Measurements from ENCODE around the gene KCNIP3.

KCNIP3 gene

DNA sequence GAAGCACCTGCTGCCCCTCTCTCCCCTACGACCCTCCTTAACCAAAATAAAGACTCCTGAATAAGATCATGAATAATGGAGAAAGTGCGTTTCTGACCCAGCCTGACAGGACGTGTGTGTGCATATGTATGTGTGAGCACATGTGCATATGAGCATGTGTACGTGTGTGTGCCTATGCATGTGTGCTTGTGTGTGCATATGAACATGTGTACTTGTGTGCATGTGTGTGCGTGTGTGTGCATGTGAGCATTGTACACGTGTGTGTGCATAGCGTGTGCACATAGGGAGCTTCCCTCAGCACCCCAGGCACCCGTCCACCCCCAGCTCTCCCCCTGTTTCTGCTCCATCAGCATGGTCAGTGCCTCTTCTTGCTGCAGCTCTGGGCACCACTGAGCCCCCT, 10.7 kb downstream of the KCNIP3 start:
- no peak for DNase-seq
- Histone ChIP-seq H3K27me3 (no peaks in the 10 kb centered on the region), H3K9me3 (no peaks in the 10 kb centered on the region), H3K4me3 (ENCODE audit: low read depth, low read length) (no peak overlapping the region), H3K4me1 (no peaks in the 10 kb centered on the region), H3K36me3 (no peaks in the 10 kb centered on the region)
- TF ChIP-seq CTCF (IDR thresholded peaks at IDR 0.05; ENCODE audit: low read depth, low read length) = no peak

- Histone ChIP-seq H3K4me3 (ENCODE audit: low read depth, low read length) (no peak overlapping the region), H3K9me3 (no peaks in the 10 kb centered on the region), H3K36me3 (no peaks in the 10 kb centered on the region), H3K27me3 (no peaks in the 10 kb centered on the region), H3K4me1 (no peaks in the 10 kb centered on the region)
- no peak for TF ChIP-seq CTCF (IDR thresholded peaks at IDR 0.05; ENCODE audit: low read depth, low read length)
- DNase-seq = no peak
Measured at GRCh38 chr2:95308426-95308990, 11.4 kb downstream of the KCNIP3 start.

GRCh38 chr2:95309599-95309998, 12.5 kb downstream of the KCNIP3 start:
- no peaks in the 10 kb centered on the region for H3K9me3 ChIP-seq
- TF ChIP-seq CTCF (IDR thresholded peaks at IDR 0.05; ENCODE audit: low read depth, low read length) = no peak
- DNase-seq = no peak
- no peak overlapping the region for H3K4me3 ChIP-seq (ENCODE audit: low read depth, low read length)
- no peaks in the 10 kb centered on the region for H3K27me3 ChIP-seq
- H3K4me1 ChIP-seq = no peaks in the 10 kb centered on the region
- no peaks in the 10 kb centered on the region for H3K36me3 ChIP-seq

DNA sequence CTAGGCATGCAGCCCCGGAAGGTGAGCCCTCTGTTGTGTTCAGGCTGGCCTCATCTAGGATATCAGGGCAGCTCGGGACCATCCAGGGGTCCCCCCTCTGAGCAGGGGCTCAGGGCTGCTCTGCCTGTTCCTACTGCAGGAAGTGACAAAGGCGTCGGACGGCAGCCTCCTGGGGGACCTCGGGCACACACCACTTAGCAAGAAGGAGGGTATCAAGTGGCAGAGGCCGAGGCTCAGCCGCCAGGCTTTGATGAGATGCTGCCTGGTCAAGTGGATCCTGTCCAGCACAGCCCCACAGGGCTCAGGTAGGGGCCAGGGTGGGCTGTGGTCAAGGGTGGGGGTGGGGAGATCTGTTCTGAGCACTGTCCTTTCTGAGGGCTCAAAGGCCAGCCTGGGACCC, 13.1 kb downstream of the KCNIP3 start:
- TF ChIP-seq CTCF (IDR thresholded peaks at IDR 0.05; ENCODE audit: low read depth, low read length) = no peak
- Histone ChIP-seq H3K36me3 (no peaks in the 10 kb centered on the region), H3K27me3 (no peaks in the 10 kb centered on the region), H3K4me1 (no peaks in the 10 kb centered on the region), H3K4me3 (ENCODE audit: low read depth, low read length) (no peak overlapping the region), H3K9me3 (no peaks in the 10 kb centered on the region)
- DNase-seq = no peak

GRCh38 chr2:95310651-95311050, 13.5 kb downstream of the KCNIP3 start:
- Histone ChIP-seq H3K27me3 (no peaks in the 10 kb centered on the region), H3K9me3 (no peaks in the 10 kb centered on the region), H3K4me1 (no peaks in the 10 kb centered on the region), H3K4me3 (ENCODE audit: low read depth, low read length) (no peak overlapping the region), H3K36me3 (no peaks in the 10 kb centered on the region)
- no peak for TF ChIP-seq CTCF (IDR thresholded peaks at IDR 0.05; ENCODE audit: low read depth, low read length)
- DNase-seq = no peak

DNA sequence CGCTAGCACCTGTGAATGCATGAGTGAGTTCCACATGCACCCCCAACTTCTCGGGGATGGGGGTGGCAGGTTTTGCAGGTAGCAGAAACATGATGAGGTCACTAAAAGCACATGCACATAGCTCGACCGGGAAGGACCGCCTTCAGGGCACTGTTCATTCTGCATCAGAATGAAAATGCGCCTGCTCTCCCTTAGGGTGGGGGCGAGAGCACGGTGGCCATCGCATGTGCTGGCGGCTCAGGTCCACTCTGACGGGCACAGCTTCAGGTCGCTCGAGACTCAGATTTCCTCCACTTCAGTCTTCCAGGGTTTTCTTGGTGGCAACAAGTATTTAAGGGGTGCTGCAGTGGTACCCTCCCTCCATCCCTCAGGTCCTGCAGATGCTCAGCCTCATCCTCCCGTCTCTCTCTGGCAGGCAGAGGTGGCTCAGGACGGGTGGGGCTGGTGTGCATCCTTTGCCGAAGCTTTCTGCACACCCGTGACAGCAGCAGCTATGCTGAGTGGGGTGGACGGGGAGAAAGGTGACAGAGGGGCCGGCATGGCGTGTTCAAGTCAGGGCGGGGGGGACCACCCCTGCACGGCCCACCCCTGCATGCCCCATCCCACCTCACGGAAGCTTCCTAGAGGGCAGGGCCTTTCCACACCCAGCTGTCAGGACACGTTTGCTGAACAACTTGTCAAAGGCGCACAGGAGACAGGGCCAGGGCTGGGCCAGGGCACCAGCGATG, 14.8 kb downstream of the KCNIP3 start:
- no peak for TF ChIP-seq CTCF (IDR thresholded peaks at IDR 0.05; ENCODE audit: low read depth, low read length)
- DNase-seq = no peak
- no peaks in the 10 kb centered on the region for H3K27me3 ChIP-seq
- H3K36me3 ChIP-seq = no peaks in the 10 kb centered on the region
- H3K4me3 ChIP-seq (ENCODE audit: low read depth, low read length) = no peak overlapping the region
- no peaks in the 10 kb centered on the region for H3K9me3 ChIP-seq
- no peaks in the 10 kb centered on the region for H3K4me1 ChIP-seq

All from BE2C (cell line).